Neural crest cell (in vitro differentiated cells): ENCODE results near the gene ARHGAP12. TPM values are rescaled to one million over a fixed set of nuclear protein-coding genes. Genes with fewer than 3 reads are reported as not detected.

ENCODE experiments used
- DNase-seq: peaks from one replicate; pipeline ENCODE4 v3.0.0; 2021; ENCODE audit warnings: low read depth, mixed read lengths, low spot score
- H3K27ac Mint-ChIP-seq: one replicate; pipeline ENCODE4 v1.8.0; 2021; ENCODE audit warnings: mild to moderate bottlenecking, mixed read lengths; ENCODE audit not compliant: unreplicated experiment
- H3K27me3 Mint-ChIP-seq: 2 replicates; pipeline ENCODE4 v1.8.0; 2021; ENCODE audit warnings: low read depth, mild to moderate bottlenecking, mixed read lengths
- H3K36me3 Mint-ChIP-seq: 2 replicates; pipeline ENCODE4 v1.8.0; 2021; ENCODE audit warnings: low read depth, mild to moderate bottlenecking, mixed read lengths
- H3K4me1 Mint-ChIP-seq: 2 replicates; pipeline ENCODE4 v1.8.0; 2021; ENCODE audit warnings: mixed read lengths
- H3K4me3 Mint-ChIP-seq: one replicate; pipeline ENCODE4 v1.8.0; 2021; ENCODE audit warnings: mild to moderate bottlenecking, mixed read lengths
- H3K9me3 Mint-ChIP-seq: 2 replicates; pipeline ENCODE4 v1.8.0; 2021; ENCODE audit warnings: mixed read lengths
- total RNA-seq: library from RNA; stranded (reverse); gene quantifications from 2 replicates; pipeline ENCODE4 v1.2.1, GENCODE V29; 2021
- TF ChIP-seq, protein P1 (sequence below): fragments of 200-600 bp; sonication (generic); conservative IDR thresholded peaks from 2 replicates; pipeline ENCODE4 v1.5.0; 2021; ENCODE audit warnings: antibody characterized with exemption, mild to moderate bottlenecking

The ARHGAP12 gene
- total RNA-seq, 1 donor from 2014 or later = 33.0 TPM

DNA sequence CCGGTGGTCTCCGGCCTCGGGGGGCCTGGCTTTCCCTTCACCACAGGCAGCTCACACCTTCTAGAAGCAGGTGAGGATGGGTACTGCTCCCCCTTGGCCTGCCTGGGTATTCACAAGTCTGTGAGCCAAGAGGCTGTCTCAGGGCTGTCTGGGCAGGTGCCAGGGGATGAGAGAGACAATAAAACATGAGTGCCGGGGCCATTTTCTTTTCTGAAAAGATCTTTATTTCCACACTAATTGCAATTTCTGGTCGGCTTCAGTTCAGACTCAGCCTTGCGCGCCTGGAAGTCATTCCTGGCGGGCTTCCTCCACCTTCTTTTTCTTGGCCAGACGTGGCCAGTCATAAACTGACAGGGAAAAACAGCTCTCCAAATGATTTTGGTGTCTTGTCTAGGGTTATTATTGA is 171.2 kb downstream of the ARHGAP12 start:
- H3K36me3 Mint-ChIP-seq = no peaks in the 10 kb centered on the region
- H3K4me3 Mint-ChIP-seq = peak overlapping the region; percentile 87
- TF ChIP-seq, protein P1, sequence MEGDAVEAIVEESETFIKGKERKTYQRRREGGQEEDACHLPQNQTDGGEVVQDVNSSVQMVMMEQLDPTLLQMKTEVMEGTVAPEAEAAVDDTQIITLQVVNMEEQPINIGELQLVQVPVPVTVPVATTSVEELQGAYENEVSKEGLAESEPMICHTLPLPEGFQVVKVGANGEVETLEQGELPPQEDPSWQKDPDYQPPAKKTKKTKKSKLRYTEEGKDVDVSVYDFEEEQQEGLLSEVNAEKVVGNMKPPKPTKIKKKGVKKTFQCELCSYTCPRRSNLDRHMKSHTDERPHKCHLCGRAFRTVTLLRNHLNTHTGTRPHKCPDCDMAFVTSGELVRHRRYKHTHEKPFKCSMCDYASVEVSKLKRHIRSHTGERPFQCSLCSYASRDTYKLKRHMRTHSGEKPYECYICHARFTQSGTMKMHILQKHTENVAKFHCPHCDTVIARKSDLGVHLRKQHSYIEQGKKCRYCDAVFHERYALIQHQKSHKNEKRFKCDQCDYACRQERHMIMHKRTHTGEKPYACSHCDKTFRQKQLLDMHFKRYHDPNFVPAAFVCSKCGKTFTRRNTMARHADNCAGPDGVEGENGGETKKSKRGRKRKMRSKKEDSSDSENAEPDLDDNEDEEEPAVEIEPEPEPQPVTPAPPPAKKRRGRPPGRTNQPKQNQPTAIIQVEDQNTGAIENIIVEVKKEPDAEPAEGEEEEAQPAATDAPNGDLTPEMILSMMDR = no peak
- no peaks in the 10 kb centered on the region for H3K27me3 Mint-ChIP-seq
- H3K27ac Mint-ChIP-seq = peak overlapping the region; percentile 93
- DNase-seq = no peak
- no peaks in the 10 kb centered on the region for H3K9me3 Mint-ChIP-seq
- H3K4me1 Mint-ChIP-seq = peaks cover 61% of the 10 kb centered on the region

DNA sequence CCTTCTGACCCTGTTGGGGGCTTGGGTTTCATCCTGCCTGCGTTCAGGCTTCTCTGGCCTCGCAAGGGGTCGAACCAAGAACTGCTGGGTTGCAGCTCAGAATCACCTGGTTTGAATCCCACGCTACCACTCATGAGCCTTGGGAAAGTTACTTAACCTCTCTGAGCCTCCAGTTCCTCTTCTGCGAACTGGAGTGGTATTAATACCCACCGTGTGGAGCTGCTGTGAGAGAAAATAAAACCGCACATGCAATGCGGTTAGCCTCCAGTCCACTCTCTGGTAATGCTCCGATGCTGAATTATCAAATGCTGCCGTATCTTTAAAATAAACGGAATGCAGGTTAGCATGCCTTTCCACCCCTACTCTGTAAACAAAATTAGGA is 171.9 kb downstream of the ARHGAP12 start:
- Mint-ChIP-seq H3K9me3 (no peaks in the 10 kb centered on the region), H3K36me3 (no peaks in the 10 kb centered on the region), H3K27me3 (no peaks in the 10 kb centered on the region), H3K4me3 (no peak overlapping the region), H3K4me1 (peaks cover 64% of the 10 kb centered on the region), H3K27ac (peak overlapping the region; percentile 93)
- TF ChIP-seq, protein P1 = no peak
- DNase-seq = no peak

DNA sequence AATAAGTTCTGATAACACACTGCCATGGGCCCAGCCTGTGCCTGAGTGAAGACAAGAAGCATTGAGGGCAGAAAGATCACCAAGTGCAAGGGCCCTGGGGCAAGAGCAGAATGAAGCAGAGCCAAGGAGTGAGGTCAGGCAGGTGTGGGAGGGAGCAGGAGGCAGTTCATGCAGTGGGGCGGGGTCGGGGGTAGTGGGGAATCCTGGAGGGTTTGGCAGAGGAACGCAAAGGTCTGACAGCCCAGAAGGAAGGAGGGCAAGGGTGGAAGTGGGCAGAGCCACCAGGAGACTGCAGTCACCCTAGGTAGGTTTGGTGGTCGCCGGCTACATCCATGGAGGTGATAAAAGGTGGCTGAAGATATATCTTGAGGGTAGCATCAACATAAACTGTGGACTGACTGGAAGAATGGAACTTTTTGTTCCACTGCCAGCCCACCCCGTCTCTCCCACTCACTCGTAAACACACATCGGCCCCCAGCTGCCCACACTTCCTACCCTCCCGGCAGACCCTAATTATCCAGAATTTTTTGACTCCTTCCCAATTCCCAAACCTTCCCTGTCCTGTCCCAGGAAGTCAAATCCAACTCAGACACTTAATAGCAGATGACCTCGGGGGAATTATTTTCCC is 172.4 kb downstream of the ARHGAP12 start:
- H3K36me3 Mint-ChIP-seq = no peaks in the 10 kb centered on the region
- peak overlapping the region; percentile 26 for H3K4me3 Mint-ChIP-seq
- TF ChIP-seq, protein P1 = no peak
- no peaks in the 10 kb centered on the region for H3K27me3 Mint-ChIP-seq
- DNase-seq = no peak
- H3K27ac Mint-ChIP-seq = peak overlapping the region; percentile 61
- H3K9me3 Mint-ChIP-seq = no peaks in the 10 kb centered on the region
- H3K4me1 Mint-ChIP-seq = peaks cover 64% of the 10 kb centered on the region

Other genes with a start within 250 kb of the ARHGAP12 start
- 94.9 and 95.4 TPM in 2 replicates for gene KIF5B, start 127.6 kb upstream of the ARHGAP12 start, total RNA-seq